IPS-20b (cell line): ENCODE data around the gene LRRC4C.

Experiments
- H3K27ac ChIP-seq: one replicate; pipeline ENCODE4 v1.5.1; 2013; ENCODE audit warnings: low read length
- H3K27me3 ChIP-seq: 2 replicates; pipeline ENCODE4 v1.6.1; 2013; ENCODE audit warnings: mild to moderate bottlenecking, low read length, inconsistent platforms; ENCODE audit not compliant: insufficient read depth
- H3K36me3 ChIP-seq: 2 replicates; pipeline ENCODE4 v1.6.1; 2013; ENCODE audit warnings: low read depth, mild to moderate bottlenecking, inconsistent platforms, low read length, moderate library complexity; ENCODE audit not compliant: insufficient read depth
- H3K4me1 ChIP-seq: 2 replicates; pipeline ENCODE4 v1.6.1; 2013; ENCODE audit warnings: mild to moderate bottlenecking, control low read depth, inconsistent platforms, low read length, moderate library complexity; ENCODE audit not compliant: insufficient read depth
- H3K4me3 ChIP-seq: 2 replicates; pipeline ENCODE4 v1.5.1; 2013; ENCODE audit warnings: mild to moderate bottlenecking, low read length, inconsistent platforms
- H3K9ac ChIP-seq: 2 replicates; pipeline ENCODE4 v1.6.1; 2013; ENCODE audit warnings: low read depth, mild to moderate bottlenecking, inconsistent platforms, low read length, moderate library complexity
- H3K9me3 ChIP-seq: 2 replicates; pipeline ENCODE4 v1.6.1; 2013; ENCODE audit warnings: mild to moderate bottlenecking, low read depth, low read length, inconsistent platforms; ENCODE audit not compliant: insufficient read depth

LRRC4C gene

GRCh38 chr11:40190294-40190693 lies 1269.2 kb downstream of the LRRC4C start:
- H3K36me3 ChIP-seq = no peaks in the 10 kb centered on the region
- no peak overlapping the region for H3K27ac ChIP-seq
- no peaks in the 10 kb centered on the region for H3K9me3 ChIP-seq
- no peaks in the 10 kb centered on the region for H3K27me3 ChIP-seq
- H3K4me3 ChIP-seq = no peak overlapping the region
- no peak overlapping the region for H3K9ac ChIP-seq
- H3K4me1 ChIP-seq = no peaks in the 10 kb centered on the region

DNA sequence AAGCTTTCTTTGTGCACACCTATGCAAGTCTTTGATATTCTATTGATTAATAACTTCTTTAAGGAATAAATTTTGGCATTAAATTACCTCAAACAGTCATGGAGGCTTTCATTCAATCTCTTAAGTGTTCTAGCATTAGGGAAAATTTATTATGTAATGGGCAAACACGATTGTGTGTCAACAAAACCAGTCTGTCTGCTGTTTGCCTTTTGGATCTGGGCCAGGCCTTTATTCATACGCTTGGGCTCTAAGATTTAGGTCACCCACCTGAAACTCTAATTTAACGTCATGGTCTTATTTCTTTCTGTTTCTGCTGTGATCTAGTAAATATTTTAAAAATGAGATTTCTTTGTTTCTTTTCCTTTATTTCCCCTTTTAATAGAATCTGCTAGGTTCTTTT lies 1270.6 kb downstream of the LRRC4C start:
- Histone ChIP-seq H3K9me3 (no peaks in the 10 kb centered on the region), H3K27me3 (no peaks in the 10 kb centered on the region), H3K4me1 (no peaks in the 10 kb centered on the region), H3K9ac (no peak overlapping the region), H3K4me3 (no peak overlapping the region), H3K27ac (no peak overlapping the region), H3K36me3 (no peaks in the 10 kb centered on the region)

DNA sequence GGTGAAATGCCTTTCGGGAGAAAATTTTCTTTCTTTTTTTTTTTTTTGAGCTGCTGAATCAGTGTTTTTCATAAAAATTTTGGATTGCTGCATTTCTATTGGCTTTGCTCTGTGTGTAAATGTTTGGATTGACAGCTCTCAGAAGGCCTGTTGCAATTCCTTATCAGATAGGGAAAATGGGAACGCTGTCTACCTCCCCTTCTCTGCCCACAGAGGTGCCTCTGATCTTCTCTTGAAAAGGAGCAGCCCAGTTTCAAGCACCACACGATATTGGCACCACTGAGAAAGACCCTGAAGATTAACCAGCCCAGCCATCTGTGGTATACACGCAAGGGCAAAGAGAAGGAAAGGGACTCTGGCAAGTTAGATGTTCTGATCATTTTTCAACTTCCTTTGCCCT lies 1272.2 kb downstream of the LRRC4C start:
- Histone ChIP-seq H3K27me3 (no peaks in the 10 kb centered on the region), H3K4me3 (no peak overlapping the region), H3K27ac (no peak overlapping the region), H3K9ac (no peak overlapping the region), H3K9me3 (no peaks in the 10 kb centered on the region), H3K36me3 (no peaks in the 10 kb centered on the region), H3K4me1 (no peaks in the 10 kb centered on the region)

GRCh38 chr11:40186437-40187263 lies 1272.8 kb downstream of the LRRC4C start:
- Histone ChIP-seq H3K9ac (no peak overlapping the region), H3K4me1 (no peaks in the 10 kb centered on the region), H3K9me3 (no peaks in the 10 kb centered on the region), H3K27ac (no peak overlapping the region), H3K27me3 (no peaks in the 10 kb centered on the region), H3K36me3 (no peaks in the 10 kb centered on the region), H3K4me3 (no peak overlapping the region)

- no peaks in the 10 kb centered on the region for H3K9me3 ChIP-seq
- no peak overlapping the region for H3K4me3 ChIP-seq
- no peak overlapping the region for H3K9ac ChIP-seq
- H3K27me3 ChIP-seq = no peaks in the 10 kb centered on the region
- H3K27ac ChIP-seq = no peak overlapping the region
- no peaks in the 10 kb centered on the region for H3K4me1 ChIP-seq
- no peaks in the 10 kb centered on the region for H3K36me3 ChIP-seq
Observed at GRCh38 chr11:40185793-40186192, 1273.7 kb downstream of the LRRC4C start.

GRCh38 chr11:40183073-40184064 lies 1276.1 kb downstream of the LRRC4C start:
- Histone ChIP-seq H3K4me1 (no peaks in the 10 kb centered on the region), H3K9me3 (no peaks in the 10 kb centered on the region), H3K4me3 (no peak overlapping the region), H3K27me3 (no peaks in the 10 kb centered on the region), H3K9ac (no peak overlapping the region), H3K27ac (no peak overlapping the region), H3K36me3 (no peaks in the 10 kb centered on the region)

- Histone ChIP-seq H3K4me3 (no peak overlapping the region), H3K9ac (no peak overlapping the region), H3K9me3 (no peaks in the 10 kb centered on the region), H3K4me1 (no peaks in the 10 kb centered on the region), H3K36me3 (no peaks in the 10 kb centered on the region), H3K27me3 (no peaks in the 10 kb centered on the region), H3K27ac (no peak overlapping the region)
Observed at GRCh38 chr11:40179541-40179940, 1279.9 kb downstream of the LRRC4C start.

GRCh38 chr11:40178470-40178869 lies 1281.0 kb downstream of the LRRC4C start:
- H3K4me3 ChIP-seq = no peak overlapping the region
- H3K9ac ChIP-seq = no peak overlapping the region
- no peak overlapping the region for H3K27ac ChIP-seq
- no peaks in the 10 kb centered on the region for H3K4me1 ChIP-seq
- H3K27me3 ChIP-seq = no peaks in the 10 kb centered on the region
- no peaks in the 10 kb centered on the region for H3K36me3 ChIP-seq
- no peaks in the 10 kb centered on the region for H3K9me3 ChIP-seq

DNA sequence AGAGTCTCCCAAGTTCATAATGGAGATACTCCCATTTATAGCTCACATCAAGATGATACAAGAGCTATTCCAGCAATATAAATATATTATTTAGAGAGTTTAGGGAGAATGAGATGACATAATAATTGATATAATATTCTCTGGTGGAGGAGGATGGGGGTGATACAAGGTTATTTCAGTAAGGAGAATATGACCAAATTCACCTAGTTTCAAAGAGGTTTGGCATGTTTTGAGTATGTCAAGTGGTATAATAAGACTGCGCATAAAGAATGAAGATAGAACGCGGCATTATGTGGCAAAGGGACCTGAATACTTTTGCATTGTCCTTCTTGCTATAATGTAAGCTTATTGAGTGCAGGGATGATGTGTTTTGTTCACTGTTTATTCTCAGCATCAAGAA lies 1283.5 kb downstream of the LRRC4C start:
- Histone ChIP-seq H3K36me3 (no peaks in the 10 kb centered on the region), H3K9me3 (no peaks in the 10 kb centered on the region), H3K4me1 (no peaks in the 10 kb centered on the region), H3K27me3 (no peaks in the 10 kb centered on the region), H3K9ac (no peak overlapping the region), H3K4me3 (no peak overlapping the region), H3K27ac (no peak overlapping the region)

DNA sequence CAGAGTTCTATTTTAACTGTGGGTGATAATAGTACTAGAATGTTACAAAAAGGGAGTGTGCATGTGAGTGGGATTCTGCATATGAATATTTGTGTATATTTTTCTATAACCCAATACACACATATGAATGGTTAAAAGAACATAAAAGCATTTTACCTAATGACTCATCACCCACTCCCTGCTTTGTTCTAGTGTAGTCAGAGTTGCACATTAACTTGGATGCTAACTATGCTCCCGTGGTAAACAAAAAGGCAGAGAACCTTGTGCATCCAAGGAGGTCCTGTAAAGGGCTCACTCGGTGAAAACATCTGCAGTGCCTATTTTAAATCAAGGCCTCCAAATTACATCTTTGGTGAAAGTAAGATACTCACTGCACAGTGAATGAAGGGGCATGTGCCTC lies 1289.4 kb downstream of the LRRC4C start:
- Histone ChIP-seq H3K4me3 (no peak overlapping the region), H3K36me3 (no peaks in the 10 kb centered on the region), H3K27ac (no peak overlapping the region), H3K27me3 (no peaks in the 10 kb centered on the region), H3K4me1 (peaks cover 14% of the 10 kb centered on the region), H3K9me3 (no peaks in the 10 kb centered on the region; the same call in 1 of the 2 replicates), H3K9ac (no peak overlapping the region)

- Histone ChIP-seq H3K4me3 (no peak overlapping the region), H3K27me3 (no peaks in the 10 kb centered on the region), H3K36me3 (no peaks in the 10 kb centered on the region), H3K9ac (no peak overlapping the region), H3K4me1 (peaks cover 14% of the 10 kb centered on the region), H3K27ac (no peak overlapping the region), H3K9me3 (no peaks in the 10 kb centered on the region; the same call in 1 of the 2 replicates)
Observed at GRCh38 chr11:40168414-40168813, 1291.0 kb downstream of the LRRC4C start.
